Transverse colon (tissue), 4 donors: ENCODE data around the gene FBXL19. TPM values are rescaled to one million over a fixed set of nuclear protein-coding genes. Genes with fewer than 3 reads are reported as not detected.

Source experiments
- DNase-seq: peaks from one replicate; pipeline ENCODE4 v3.0.0-alpha.2; 2019
- H3K27ac ChIP-seq, 4 donors: fragments of 200-600 bp; sonication (generic); 2 replicates each; pipeline ENCODE4 v1.5.1; 2016 to 2018; ENCODE audit warnings: inconsistent platforms in 4 of 4
- H3K27me3 ChIP-seq: fragments of 200-600 bp; sonication (generic); 2 replicates; pipeline ENCODE4 v1.5.1; 2017; ENCODE audit warnings: inconsistent platforms
- H3K36me3 ChIP-seq, 4 donors: fragments of 200-600 bp; sonication (generic); 2 replicates each; pipeline ENCODE4 v1.5.1; 2017 to 2019; ENCODE audit warnings: inconsistent platforms in 4 of 4
- H3K4me1 ChIP-seq, 4 donors: fragments of 200-600 bp; sonication (generic); 2 replicates each; pipeline ENCODE4 v1.5.1; 2017 to 2020; ENCODE audit warnings: inconsistent platforms in 4 of 4
- H3K4me3 ChIP-seq, 4 donors: fragments of 200-600 bp; sonication (generic); 1 replicate in 1 of 4; 2 replicates in 3 of 4; pipeline versions ENCODE4 v1.5.1 to v1.6.1; 2017 to 2019; ENCODE audit warnings: inconsistent platforms in 4 of 4
- H3K9me3 ChIP-seq, 2 donors: fragments of 200-600 bp; sonication (generic); 2 replicates each; pipeline ENCODE4 v1.5.1; 2017 to 2019; ENCODE audit warnings: inconsistent platforms in 2 of 2
- CTCF ChIP-seq, 5 experiments: fragments of 200-600 bp in 3 of 5; fragments of 450-650 bp in 2 of 5; sonication (generic) in 3 of 5; IDR thresholded peaks; 1 replicate in 2 of 5; 2 replicates in 3 of 5; pipeline ENCODE4 v1.5.1; 2016 to 2017; ENCODE audit warnings: antibody characterized with exemption in 5 of 5, inconsistent platforms in 3 of 5, mild to moderate bottlenecking in 2 of 5, moderate library complexity in 1 of 5
- EP300 ChIP-seq: sonication (generic); formaldehyde crosslinking; IDR thresholded peaks from one replicate; pipeline ENCODE4 v1.6.1; 2017; ENCODE audit warnings: antibody characterized with exemption, low read depth
- POLR2A ChIP-seq: fragments of 450-650 bp; IDR thresholded peaks from one replicate; pipeline ENCODE4 v1.6.1; 2016; ENCODE audit warnings: antibody characterized with exemption, mild to moderate bottlenecking, moderate library complexity
- POLR2AphosphoS5 ChIP-seq, 3 donors: sonication (generic); formaldehyde crosslinking; IDR thresholded peaks; one replicate each; pipeline ENCODE4 v1.6.1; 2016; ENCODE audit warnings: antibody characterized with exemption in 3 of 3
- WGBS, 2 donors: methylation state at CpG; one replicate each; pipeline ENCODE4 v1.1.5; 2018; ENCODE audit warnings: low coverage in 1 of 2; 5-methylcytosine and 5-hydroxymethylcytosine counted together
- in situ Hi-C, 4 donors: fragments of 200-750 bp; cut with MboI; loops; one replicate each; pipeline versions ENCODE4 v1.15.0 to v1.15.1; 2017; ENCODE audit warnings: low sequenced_read_pairs in 3 of 4, low pct_ligation_motif_present in 1 of 4, low pct_unique_long_range_greater_than_20kb in 1 of 4
- intact Hi-C: fragments of 100-400 bp; cut with DNase I; formaldehyde crosslinking; loops from one replicate; pipeline ENCODE4 v1.15.1; 2023; ENCODE audit warnings: low total_unique reads
- total RNA-seq, 4 donors: library from RNA; depleted of rRNA; stranded (reverse); fragments of >200 nt; gene quantifications; one replicate each; pipeline ENCODE4 v1.1.0, GENCODE V29; 2016

FBXL19 gene
- total RNA-seq, 4 donors from 2014 or later, result 19.3 to 45.3 (median 20.3) TPM

- Histone ChIP-seq H3K27me3 (no peaks in the 10 kb centered on the region), H3K4me1 (peaks cover 3 to 33% (median 12%) of the 10 kb centered on the region in 4 donors), H3K27ac (peak overlapping the region; percentile 90 to 96 (median 95)), H3K9me3 (no peaks in the 10 kb centered on the region), H3K36me3 (no peaks in the 10 kb centered on the region), H3K4me3 (peak overlapping the region; percentile 55 to 73 (median 60))
- WGBS, 2 donors, result 12 to 77% methylated on average over 8 to 62 of the region's 99 CpGs
- peak; percentile 74 for DNase-seq
- intact Hi-C loops (loop anchor here (5.0 kb wide), 1 partner anchor 55 kb away; no protein-coding TSS in a partner anchor), in situ Hi-C loops (no loop called here)
- TF ChIP-seq EP300 (no peak), POLR2AphosphoS5 (IDR thresholded peaks at IDR 0.05) (peak in 1 of 3 donors; percentile 24), CTCF (IDR thresholded peaks at IDR 0.05) (peak in 4 of 5 experiments; percentile 2 to 42 (median 38)), POLR2A (peak; percentile 45)
Measured at GRCh38 chr16:30902029-30902972, 21.1 kb upstream of the FBXL19 start.

GRCh38 chr16:30903002-30903401, 20.4 kb upstream of the FBXL19 start:
- 80 to 83% methylated on average over 1 to 4 of the region's 4 CpGs for WGBS, 2 donors

GRCh38 chr16:30903596-30903995, 19.8 kb upstream of the FBXL19 start:
- Histone ChIP-seq H3K4me1 (peaks cover 0 to 30% (median 11%) of the 10 kb centered on the region in 4 donors), H3K36me3 (no peaks in the 10 kb centered on the region), H3K27me3 (no peaks in the 10 kb centered on the region), H3K9me3 (no peaks in the 10 kb centered on the region), H3K27ac (peak overlapping the region; percentile 90 to 96 (median 95)), H3K4me3 (no peak overlapping the region)
- 90% methylated on average over 4 of the region's 4 CpGs; no CpG with 5 or more reads in 1 of the 2 donors for WGBS, 2 donors
- intact Hi-C loops, result loop anchor here (5.0 kb wide), 1 partner anchor 56 kb away; no protein-coding TSS in a partner anchor
- TF ChIP-seq EP300, result no peak
- no peak for TF ChIP-seq CTCF (IDR thresholded peaks at IDR 0.05)
- TF ChIP-seq POLR2A, result no peak
- TF ChIP-seq POLR2AphosphoS5 (IDR thresholded peaks at IDR 0.05), result no peak
- in situ Hi-C loops, result no loop called here
- DNase-seq, result no peak

More at GRCh38 chr16:30903002-30903401, 20.4 kb upstream of the FBXL19 start:
- Histone ChIP-seq H3K27me3 (no peaks in the 10 kb centered on the region), H3K36me3 (no peaks in the 10 kb centered on the region), H3K9me3 (no peaks in the 10 kb centered on the region), H3K4me3 (peak overlapping the region in 1 of 4 donors; percentile 73), H3K27ac (peak overlapping the region; percentile 90 to 96 (median 95)), H3K4me1 (peaks cover 0 to 30% (median 11%) of the 10 kb centered on the region in 4 donors)
- TF ChIP-seq POLR2A (no peak), CTCF (IDR thresholded peaks at IDR 0.05) (no peak), EP300 (no peak), POLR2AphosphoS5 (IDR thresholded peaks at IDR 0.05) (no peak)
- in situ Hi-C loops (no loop called here), intact Hi-C loops (loop anchor here (5.0 kb wide), 1 partner anchor 56 kb away; no protein-coding TSS in a partner anchor)
- DNase-seq, result no peak

- 87 to 100% methylated on average over 1 to 19 of the region's 19 CpGs for WGBS, 2 donors
- Histone ChIP-seq H3K4me3 (no peak overlapping the region), H3K4me1 (peaks cover 0 to 30% (median 11%) of the 10 kb centered on the region in 4 donors), H3K27me3 (no peaks in the 10 kb centered on the region), H3K9me3 (no peaks in the 10 kb centered on the region), H3K27ac (peak overlapping the region; percentile 90 to 96 (median 95)), H3K36me3 (no peaks in the 10 kb centered on the region)
- TF ChIP-seq EP300 (no peak), CTCF (IDR thresholded peaks at IDR 0.05) (no peak), POLR2AphosphoS5 (IDR thresholded peaks at IDR 0.05) (no peak), POLR2A (no peak)
- intact Hi-C loops (loop anchor here (5.0 kb wide), 1 partner anchor 57 kb away; no protein-coding TSS in a partner anchor), in situ Hi-C loops (no loop called here)
- DNase-seq, result no peak
Measured at GRCh38 chr16:30904114-30904780, 19.1 kb upstream of the FBXL19 start.
